Stimulated activated CD8-positive, alpha-beta memory T cell treated with anti-CD3 and anti-CD28 coated beads, Interleukin-12 subunit alpha, Interleukin-12 subunit beta, amount 100 ng/mL, for 1 hour (primary cell): ENCODE data around the gene SEMA5A.

Experiments
- DNase-seq: peaks from one replicate; pipeline ENCODE4 v3.0.0-alpha.2; 2020; ENCODE audit warnings: low read depth

SEMA5A gene

GRCh38 chr5:9112520-9113291 lies 433.2 kb downstream of the SEMA5A start:
- no peak for DNase-seq

- no peak for DNase-seq
These were observed 437.7 kb downstream of the SEMA5A start for GRCh38 chr5:9108162-9108561.

- DNase-seq: no peak
These were observed 440.0 kb downstream of the SEMA5A start for GRCh38 chr5:9105851-9106250.

GRCh38 chr5:9104571-9105339 lies 441.1 kb downstream of the SEMA5A start:
- no peak for DNase-seq

GRCh38 chr5:9103290-9103689 lies 442.6 kb downstream of the SEMA5A start:
- DNase-seq: no peak

- no peak for DNase-seq
These were observed 446.2 kb downstream of the SEMA5A start for GRCh38 chr5:9099689-9100088.

- no peak for DNase-seq
These were observed 446.9 kb downstream of the SEMA5A start for GRCh38 chr5:9098990-9099389.

GRCh38 chr5:9094582-9094981 lies 451.3 kb downstream of the SEMA5A start:
- DNase-seq: no peak

GRCh38 chr5:9091896-9092662 lies 453.8 kb downstream of the SEMA5A start:
- DNase-seq: no peak

- DNase-seq: no peak
These were observed 455.4 kb downstream of the SEMA5A start for GRCh38 chr5:9090381-9091026.

- DNase-seq: no peak
These were observed 456.0 kb downstream of the SEMA5A start for GRCh38 chr5:9089893-9090292.

- no peak for DNase-seq
These were observed 462.9 kb downstream of the SEMA5A start for GRCh38 chr5:9082996-9083395.

- no peak for DNase-seq
These were observed 473.2 kb downstream of the SEMA5A start for GRCh38 chr5:9072701-9073100.

GRCh38 chr5:9071524-9071923 lies 474.4 kb downstream of the SEMA5A start:
- DNase-seq: no peak

GRCh38 chr5:9071074-9071473 lies 474.8 kb downstream of the SEMA5A start:
- DNase-seq: no peak

GRCh38 chr5:9069650-9070049 lies 476.2 kb downstream of the SEMA5A start:
- no peak for DNase-seq

GRCh38 chr5:9067154-9067553 lies 478.7 kb downstream of the SEMA5A start:
- DNase-seq: no peak

GRCh38 chr5:9066349-9066748 lies 479.5 kb downstream of the SEMA5A start:
- no peak for DNase-seq

GRCh38 chr5:9063615-9064245 lies 482.1 kb downstream of the SEMA5A start:
- no peak for DNase-seq

- DNase-seq: no peak
These were observed 483.0 kb downstream of the SEMA5A start for GRCh38 chr5:9062873-9063272.

GRCh38 chr5:9059920-9060691 lies 485.8 kb downstream of the SEMA5A start:
- no peak for DNase-seq
